GM12874 (cell line): ENCODE measurements around the gene MAPT.

ENCODE experiments used
- CTCF ChIP-seq: IDR thresholded peaks from 2 replicates; pipeline ENCODE4 v1.5.1; 2011; ENCODE audit warnings: low read depth, mild to moderate bottlenecking, control low read depth, low read length, moderate library complexity; ENCODE audit not compliant: insufficient read depth

The MAPT gene

GRCh38 chr17:45989759-45990158 is 95.4 kb downstream of the MAPT start:
- no peak for TF ChIP-seq CTCF

GRCh38 chr17:45990886-45991285 is 96.5 kb downstream of the MAPT start:
- no peak for TF ChIP-seq CTCF

- no peak for TF ChIP-seq CTCF
Observed at GRCh38 chr17:45991341-45991740, 97.0 kb downstream of the MAPT start.

- no peak for TF ChIP-seq CTCF
Observed at GRCh38 chr17:45992175-45992574, 97.8 kb downstream of the MAPT start.

- TF ChIP-seq CTCF, result no peak
Observed at GRCh38 chr17:45992904-45993303, 98.5 kb downstream of the MAPT start.

- no peak for TF ChIP-seq CTCF
Observed at GRCh38 chr17:45993962-45994627, 99.7 kb downstream of the MAPT start.

GRCh38 chr17:45994987-45995386 is 100.6 kb downstream of the MAPT start:
- no peak for TF ChIP-seq CTCF
